ENCODE results near the gene AGAP1.

GRCh38 chr2:235678712-235679111 is 184.9 kb downstream of the AGAP1 start:
- no peak for TF ChIP-seq CTCF (IDR thresholded peaks at IDR 0.05)
- no peak for TF ChIP-seq POLR2A (IDR thresholded peaks at IDR 0.05)

Data from uterus (tissue), 2 donors.